CD4-positive, alpha-beta T cell treated with Interleukin-21 for 1 hour (primary cell): ENCODE measurements around the gene BIRC3.
"Not testable (repeated sequence)": the region's sequence is repeated elsewhere in the genome, so short reads cannot be mapped to it uniquely, and the experiment has no call there.

ENCODE experiments used
- DNase-seq: peaks from one replicate; pipeline ENCODE4 v3.0.0-alpha.2; 2020

The BIRC3 gene

GRCh38 chr11:102296757-102297156 is 20.5 kb upstream of the BIRC3 start:
- DNase-seq: not testable (repeated sequence)

- peak; percentile 64 for DNase-seq
These were observed 16.4 kb upstream of the BIRC3 start for GRCh38 chr11:102300837-102301236.

- no peak for DNase-seq
These were observed 15.0 kb upstream of the BIRC3 start for GRCh38 chr11:102302241-102302640.

- DNase-seq: no peak
These were observed 12.6 kb upstream of the BIRC3 start for GRCh38 chr11:102304686-102305085.

GRCh38 chr11:102305352-102306047 is 11.8 kb upstream of the BIRC3 start:
- no peak for DNase-seq

- DNase-seq: peak; percentile 47
These were observed 11.2 kb upstream of the BIRC3 start for GRCh38 chr11:102306048-102306597.

- peak; percentile 77 for DNase-seq
These were observed 10.2 kb upstream of the BIRC3 start for GRCh38 chr11:102306817-102307726.

GRCh38 chr11:102307727-102308038 is 9.6 kb upstream of the BIRC3 start:
- no peak for DNase-seq

- DNase-seq: no peak
These were observed 7.4 kb upstream of the BIRC3 start for GRCh38 chr11:102309621-102310541.

- no peak for DNase-seq
These were observed 4.6 kb upstream of the BIRC3 start for GRCh38 chr11:102312667-102313066.

- DNase-seq: peak; percentile 59
These were observed 3.9 kb upstream of the BIRC3 start for GRCh38 chr11:102313238-102313940.

- DNase-seq: no peak
These were observed 2.5 kb upstream of the BIRC3 start for GRCh38 chr11:102314784-102315183.

- DNase-seq: peak; percentile 66
These were observed 859 bp upstream of the BIRC3 start for GRCh38 chr11:102316346-102316904.

GRCh38 chr11:102317768-102318103 is 452 bp downstream of the BIRC3 start:
- DNase-seq: no peak

GRCh38 chr11:102318469-102318868 is 1.2 kb downstream of the BIRC3 start:
- DNase-seq: peak; percentile 73

GRCh38 chr11:102319544-102319943 is 2.3 kb downstream of the BIRC3 start:
- DNase-seq: no peak

GRCh38 chr11:102320188-102320587 is 2.9 kb downstream of the BIRC3 start:
- DNase-seq: peak; percentile 45

GRCh38 chr11:102320679-102321078 is 3.4 kb downstream of the BIRC3 start:
- DNase-seq: peak; percentile 43

- peak; percentile 73 for DNase-seq
These were observed 5.3 kb downstream of the BIRC3 start for GRCh38 chr11:102322560-102322959.

- DNase-seq: no peak
These were observed 6.4 kb downstream of the BIRC3 start for GRCh38 chr11:102323542-102324251.

GRCh38 chr11:102325088-102325487 is 7.8 kb downstream of the BIRC3 start:
- no peak for DNase-seq
